DMS53 treated with DMSO at 0.1 percent for 48 hours (cell line): ENCODE data around the gene SFMBT1.

Experiments
- DNase-seq: peaks from one replicate; lab custom pipeline; 2025; ENCODE audit not compliant: unreplicated experiment; lab: John Stamatoyannopoulos, UW

Gene SFMBT1

DNA sequence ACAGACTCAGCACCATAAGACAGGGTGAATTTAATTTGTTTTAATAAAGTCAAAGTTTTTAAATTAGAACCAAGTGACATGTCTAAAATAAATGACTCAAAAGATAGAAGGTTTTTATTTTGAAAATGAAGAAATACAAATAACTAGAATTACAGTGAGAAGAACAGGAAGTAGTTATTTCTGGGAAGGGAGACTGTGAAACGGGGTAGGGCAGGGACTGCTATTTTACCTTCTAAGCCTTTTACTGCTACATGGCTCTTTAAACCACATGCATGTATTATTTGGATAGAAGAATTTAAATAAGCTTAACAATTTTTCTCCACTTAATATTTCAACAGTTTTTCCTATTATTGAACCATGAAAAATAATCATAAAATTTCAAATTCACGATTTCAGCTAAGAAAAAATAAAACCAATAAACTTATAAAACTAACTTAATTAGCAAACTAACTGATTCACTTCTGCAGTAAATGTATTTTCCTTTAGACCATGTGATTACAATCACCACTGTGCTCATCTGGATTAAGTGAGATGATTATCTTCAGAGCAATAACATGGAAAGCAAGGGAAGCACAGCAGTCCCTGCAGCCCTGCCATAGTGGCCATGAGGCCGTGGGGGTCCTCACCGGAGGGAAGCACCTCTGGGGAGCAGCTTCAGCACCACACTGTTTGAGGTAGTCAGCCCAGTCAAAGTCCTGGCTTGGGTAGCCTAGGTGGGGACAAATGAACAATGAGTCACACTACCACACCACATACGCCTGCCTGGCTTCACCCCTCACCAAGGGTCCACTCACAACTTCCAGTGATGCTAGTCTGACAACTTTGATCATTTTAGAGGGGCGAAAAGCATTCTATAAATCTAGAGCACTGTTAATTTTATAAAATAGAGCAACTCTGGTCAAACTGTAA lies 120.2 kb downstream of the SFMBT1 start:
- DNase-seq = no peak

DNA sequence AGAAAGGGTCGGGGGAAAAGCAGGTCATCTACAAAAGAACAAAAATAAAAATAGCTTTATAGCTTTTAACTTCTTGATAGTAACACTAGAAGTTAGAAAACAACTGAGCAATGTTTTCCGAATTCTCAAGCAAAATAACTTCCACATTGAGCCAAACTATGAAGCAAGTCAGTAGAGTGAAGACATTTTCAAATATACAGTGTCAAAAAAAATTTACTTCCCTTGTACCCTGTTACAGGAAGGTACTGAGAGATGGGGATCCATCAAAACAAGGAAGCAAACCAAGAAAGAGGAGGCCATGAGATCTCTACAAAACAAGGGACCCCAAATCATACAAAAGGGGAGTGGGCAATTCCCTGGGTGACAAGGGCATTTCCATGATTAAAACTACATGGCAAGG lies 121.9 kb downstream of the SFMBT1 start:
- DNase-seq = no peak

DNA sequence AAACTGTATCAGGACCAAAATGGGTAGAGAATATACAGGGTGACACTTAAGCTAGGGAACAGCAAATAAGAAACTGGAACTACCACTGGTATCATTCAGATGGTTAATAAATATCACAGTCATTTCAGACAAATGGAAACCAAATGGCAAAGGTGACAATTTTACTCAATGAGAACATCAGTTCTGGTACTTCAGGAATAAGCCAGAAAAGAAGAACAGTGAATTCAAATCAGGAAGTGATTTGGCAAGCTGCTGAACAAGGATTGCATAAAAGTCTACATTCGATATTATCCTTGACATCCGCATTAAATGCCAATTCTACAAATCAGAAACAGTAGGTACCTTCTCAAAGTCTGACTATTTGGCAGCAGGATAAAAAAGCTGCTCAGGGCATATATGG lies 125.0 kb downstream of the SFMBT1 start:
- DNase-seq = no peak

DNA sequence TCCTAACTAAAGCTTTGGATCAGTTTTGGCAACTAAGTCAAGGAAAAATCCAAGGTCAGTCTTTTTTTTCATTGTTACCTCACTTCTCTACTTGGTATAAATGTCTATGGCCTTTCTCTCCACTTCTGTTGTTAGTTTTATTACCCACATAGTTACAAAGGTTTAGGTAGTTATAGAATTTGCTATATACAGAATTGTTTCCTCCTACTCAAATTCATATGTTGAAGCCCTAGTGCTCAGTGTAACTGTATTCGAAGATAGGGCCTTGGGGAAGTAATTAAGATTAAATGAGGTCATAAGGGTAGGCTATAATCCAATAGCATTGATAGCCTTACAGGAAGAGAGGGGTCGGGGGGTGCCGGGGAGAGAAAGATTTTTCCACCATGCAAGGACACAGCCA lies 128.8 kb downstream of the SFMBT1 start:
- no peak for DNase-seq

DNA sequence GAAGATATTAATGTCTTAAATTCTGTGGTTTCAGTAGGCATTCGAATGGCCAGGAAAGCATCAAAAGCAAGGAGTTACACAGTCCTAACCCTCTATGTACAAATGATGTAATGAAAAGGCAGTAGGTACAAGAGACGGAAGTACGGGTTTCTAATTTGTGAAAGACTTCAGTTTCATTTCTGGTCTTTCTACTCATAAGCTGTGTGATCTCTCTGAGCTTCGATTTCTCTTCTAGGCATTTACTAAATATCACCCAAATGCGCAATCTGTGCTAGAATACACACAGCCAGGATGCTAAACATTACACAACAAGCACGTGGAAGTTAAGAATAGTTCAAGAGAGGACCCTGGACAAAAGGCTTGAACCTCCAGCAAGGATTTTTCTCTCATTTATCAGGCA lies 130.6 kb downstream of the SFMBT1 start:
- no peak for DNase-seq

DNA sequence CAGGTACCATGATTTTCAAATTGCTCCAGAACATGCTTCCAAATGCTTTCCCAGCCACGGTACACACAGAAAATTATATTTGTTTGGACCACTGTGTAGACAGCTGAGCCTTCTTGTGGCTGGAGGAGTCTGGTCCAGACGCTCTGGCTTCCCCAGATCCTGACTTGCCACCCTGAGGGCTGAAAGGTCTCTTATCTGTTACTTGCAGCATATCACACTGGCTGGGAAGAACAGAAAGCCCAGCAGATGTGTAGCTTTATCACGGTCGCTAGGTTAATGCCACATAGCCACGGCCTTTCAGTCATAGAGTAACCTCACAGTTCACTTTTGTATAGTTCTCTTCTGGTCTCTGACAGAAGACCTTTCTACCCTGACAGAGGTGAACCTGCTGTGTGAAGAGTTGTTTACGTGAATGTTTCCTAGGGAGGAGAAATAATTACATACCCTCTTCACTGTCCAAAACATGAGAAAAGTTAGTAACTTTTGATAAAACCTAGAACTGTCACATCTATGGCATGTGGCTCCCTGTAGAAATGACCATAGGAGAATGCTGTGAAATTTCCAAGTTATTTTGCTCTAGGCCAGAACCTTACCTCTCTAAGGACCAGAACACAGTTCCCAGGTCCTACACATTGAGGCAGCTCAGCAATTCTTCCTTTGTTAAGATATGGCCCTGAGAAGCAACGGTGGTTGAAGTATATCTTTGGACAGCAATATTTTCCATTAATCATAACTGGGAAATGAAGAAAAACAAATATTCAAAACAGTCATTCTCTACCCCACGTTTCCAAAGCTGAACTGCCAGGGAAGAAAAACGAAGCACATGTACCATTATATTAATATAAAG lies 132.8 kb downstream of the SFMBT1 start:
- no peak for DNase-seq

DNA sequence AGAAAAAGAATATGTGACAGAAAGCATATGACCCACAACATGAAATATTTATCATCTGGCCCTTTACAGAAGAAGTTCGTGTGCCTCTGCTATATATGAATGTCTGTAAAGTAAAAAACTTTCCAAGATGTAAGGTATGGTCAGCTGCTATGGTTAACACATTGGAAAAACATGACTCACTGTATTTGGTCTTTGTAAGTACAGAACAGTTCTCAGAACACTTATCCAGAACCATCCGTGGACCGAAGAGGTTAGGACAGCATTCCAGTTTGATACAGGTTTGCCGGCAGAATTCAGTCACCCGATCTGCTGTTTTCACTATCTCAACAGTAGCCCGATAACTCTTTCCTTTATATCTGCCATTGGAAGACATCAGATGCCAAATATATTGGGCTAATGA lies 135.1 kb downstream of the SFMBT1 start:
- no peak for DNase-seq

DNA sequence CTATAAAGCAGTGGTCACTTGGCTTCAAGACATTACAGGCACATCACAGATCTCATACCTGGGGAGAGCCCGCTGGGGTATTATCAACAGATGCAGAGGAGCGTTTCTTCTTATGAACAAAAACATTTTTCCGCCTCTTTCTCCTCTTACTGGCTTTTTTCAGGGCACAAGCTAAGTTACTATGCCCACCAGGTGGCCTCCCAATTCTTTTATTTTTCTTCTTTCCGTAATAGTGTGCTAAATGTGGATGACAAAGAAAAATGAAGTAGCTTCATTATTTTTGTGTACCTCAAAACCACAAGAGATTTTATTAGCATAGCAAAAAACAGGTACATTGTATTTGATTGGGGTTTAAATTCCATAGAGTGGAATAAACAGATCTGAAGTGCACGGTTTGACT lies 138.4 kb downstream of the SFMBT1 start:
- no peak for DNase-seq

DNA sequence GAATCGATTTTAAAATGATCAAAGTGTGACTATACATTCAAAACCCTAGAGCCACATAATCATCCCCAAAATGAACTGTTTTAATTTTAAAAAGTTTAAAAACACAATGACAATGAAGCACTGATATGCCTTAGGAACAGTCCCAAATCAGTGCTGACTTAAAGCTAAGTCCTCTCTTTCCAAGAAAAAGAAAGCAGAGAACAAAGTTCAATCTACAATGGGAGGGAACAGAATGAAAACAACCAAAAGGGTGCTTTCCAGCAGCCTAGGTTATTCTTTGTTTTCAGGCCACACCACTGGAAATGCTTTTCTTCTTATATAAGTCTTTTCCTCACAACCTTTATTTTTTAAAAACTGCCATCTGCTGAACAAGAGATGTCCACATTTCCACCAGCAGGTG lies 141.3 kb downstream of the SFMBT1 start:
- DNase-seq = no peak

DNA sequence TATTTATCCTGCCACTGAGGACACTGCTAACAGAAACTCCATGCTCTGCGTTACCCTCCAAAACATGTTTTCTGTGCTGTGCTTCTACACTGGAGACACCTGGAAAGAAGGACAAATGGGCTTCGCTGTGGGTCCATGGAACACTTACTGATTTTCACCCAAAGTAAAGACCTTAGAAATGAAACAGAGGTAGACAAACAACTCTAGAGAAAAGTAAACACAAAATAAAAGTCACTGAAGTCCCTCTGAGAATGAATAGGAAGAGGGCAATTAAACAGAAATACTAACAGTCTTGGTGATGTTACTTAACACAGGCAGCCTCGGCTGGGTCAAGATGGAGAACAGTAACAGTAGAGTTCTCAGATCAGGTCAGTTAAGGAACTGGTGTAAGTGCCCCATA lies 141.9 kb downstream of the SFMBT1 start:
- DNase-seq = no peak

DNA sequence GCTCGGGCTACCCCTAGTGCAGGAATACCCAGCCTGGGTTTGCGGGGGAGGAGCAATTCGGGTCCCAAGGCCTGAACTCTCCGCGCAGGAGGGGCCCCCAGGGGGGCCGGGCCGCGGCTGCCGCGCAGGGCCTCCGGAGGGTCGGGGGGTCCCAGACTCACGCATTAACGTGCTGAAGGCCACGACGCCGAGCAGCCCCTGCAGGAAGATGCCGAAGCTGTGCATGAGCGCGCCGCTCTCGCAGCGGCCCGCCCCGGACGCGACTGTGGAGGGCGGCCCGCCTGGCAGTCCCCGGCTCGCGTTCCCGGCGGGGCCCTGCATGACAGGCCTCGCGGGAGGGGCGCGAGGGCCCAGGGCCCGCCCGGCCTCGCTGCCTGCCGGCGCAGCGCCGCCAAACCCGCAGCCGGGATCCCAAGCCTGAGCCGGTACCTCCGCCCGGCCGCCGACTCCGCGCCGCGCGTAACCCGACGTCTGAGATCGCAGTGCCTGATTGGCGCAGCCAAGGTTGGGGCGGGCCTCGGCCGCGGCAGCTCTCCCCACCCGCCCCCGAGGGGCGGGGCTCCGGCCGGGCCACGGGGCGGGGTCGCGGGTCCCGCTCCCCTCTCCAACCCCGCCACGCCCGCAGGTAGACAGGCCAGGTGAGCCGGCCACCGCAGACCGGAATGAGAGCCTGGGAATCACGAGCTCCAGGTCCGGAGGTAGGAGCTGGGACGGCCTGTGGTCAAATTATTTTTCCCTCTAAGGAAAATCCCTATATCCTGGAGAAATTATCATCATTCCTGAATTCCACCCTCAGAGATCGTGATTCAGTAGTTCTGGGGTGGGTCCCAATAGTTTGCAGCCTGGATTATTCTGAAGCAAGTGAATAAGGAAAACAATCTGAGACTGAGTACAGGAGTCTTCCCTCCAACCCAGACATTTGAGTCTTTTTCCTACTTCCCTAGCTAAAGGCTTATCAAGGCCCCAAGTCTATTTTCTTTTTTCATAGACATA lies 148.4 kb downstream of the SFMBT1 start, which contains the start of gene STIMATE:
Gene STIMATE (minus strand): TSS at position 419 of the 993 bp plus-strand sequence. CDS start 98 bp downstream, at position 321.
- peak; percentile 33 for DNase-seq

DNA sequence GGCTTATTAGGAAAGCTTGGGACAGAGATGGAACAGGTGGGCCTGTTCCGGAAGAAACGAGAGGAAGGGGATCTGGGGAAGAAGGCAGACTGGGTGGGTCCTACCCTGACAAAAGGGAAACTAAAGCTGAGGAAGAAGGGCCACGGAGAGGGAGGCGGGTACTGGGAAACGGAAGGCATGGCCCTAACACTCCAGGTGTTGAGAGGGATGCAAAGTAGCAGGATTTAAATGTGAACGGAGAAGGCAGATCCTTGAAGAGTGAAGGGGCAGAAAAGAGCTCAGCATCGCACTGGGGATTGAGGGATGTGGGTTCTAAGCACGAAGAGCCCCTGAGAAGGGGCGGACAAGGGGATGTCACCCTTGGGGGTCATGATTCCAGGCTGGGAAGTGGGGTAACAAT lies 149.3 kb downstream of the SFMBT1 start:
- DNase-seq = no peak

DNA sequence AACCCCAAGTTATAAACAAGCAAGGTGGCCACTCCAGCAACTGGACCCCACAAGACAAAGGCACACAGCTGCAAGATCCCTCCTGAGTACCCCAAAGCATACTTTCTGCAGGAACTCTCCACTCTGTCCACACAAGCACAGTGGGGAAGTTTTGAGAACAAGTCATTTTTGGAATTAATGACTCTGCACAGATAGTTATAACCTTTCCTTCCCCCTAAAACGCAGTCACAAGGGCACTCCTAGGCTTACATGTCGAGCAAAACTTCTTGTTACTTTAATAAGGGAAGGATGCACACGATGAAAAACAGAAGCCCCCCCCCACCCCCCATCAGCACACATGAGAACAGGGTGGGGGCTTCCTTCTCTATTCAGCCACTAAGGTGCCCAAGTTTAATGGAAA lies 149.7 kb downstream of the SFMBT1 start:
- no peak for DNase-seq

DNA sequence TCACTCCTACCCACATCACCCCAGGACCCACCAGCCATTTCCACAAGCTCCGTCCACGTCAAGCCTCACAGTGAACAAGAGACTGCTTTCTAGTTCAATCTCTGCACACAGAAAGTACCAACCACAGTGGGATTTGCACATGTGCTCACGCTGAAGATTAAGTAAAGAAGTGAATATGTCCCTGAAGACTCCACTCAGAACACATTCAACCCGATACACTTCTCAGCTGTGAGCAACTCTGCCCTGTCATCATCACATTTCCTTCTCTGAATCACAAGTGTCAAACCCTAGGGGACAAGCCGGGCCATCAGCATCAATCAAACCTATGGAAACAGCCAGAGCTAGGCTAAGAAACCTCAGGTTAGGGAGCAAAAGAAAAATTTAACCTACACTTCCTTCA lies 150.5 kb downstream of the SFMBT1 start:
- DNase-seq = no peak

DNA sequence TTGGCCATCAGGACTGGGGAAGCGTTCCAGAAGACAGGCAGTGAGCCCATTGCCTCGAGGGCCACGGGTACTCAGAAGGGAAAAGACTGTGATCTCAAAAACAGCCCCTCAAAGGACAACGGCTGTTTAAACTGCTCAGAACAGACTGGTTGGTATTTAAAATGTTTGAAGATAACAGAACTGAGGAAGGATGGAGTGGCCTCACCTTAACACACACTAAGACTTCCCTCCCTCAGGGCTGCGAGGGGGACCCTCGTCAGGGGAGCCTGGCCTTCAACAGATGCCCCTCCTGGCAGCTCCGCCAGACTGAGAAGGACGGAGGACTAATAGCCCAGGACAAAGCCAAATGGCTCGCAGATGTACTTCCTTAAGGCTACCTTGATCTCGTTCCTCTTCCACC lies 151.1 kb downstream of the SFMBT1 start:
- no peak for DNase-seq

DNA sequence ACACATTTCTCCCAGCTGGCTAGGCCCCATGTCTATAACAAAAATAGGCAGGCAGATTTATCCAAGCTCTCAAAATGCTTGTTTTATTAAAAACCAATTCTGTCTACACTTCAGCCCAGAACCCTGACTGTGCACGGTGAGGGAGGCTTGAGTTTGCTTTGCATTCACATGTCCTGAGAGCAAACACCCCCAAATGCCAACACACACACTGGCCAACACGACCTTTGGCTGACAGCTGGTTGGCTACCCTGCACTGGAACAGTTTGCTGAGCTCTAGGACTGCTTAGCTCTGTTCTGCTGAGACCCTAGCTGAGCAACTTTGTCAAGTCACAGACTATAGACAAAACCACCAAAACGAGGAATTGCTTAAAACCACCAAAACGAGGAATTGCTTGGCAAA lies 152.2 kb downstream of the SFMBT1 start:
- no peak for DNase-seq

DNA sequence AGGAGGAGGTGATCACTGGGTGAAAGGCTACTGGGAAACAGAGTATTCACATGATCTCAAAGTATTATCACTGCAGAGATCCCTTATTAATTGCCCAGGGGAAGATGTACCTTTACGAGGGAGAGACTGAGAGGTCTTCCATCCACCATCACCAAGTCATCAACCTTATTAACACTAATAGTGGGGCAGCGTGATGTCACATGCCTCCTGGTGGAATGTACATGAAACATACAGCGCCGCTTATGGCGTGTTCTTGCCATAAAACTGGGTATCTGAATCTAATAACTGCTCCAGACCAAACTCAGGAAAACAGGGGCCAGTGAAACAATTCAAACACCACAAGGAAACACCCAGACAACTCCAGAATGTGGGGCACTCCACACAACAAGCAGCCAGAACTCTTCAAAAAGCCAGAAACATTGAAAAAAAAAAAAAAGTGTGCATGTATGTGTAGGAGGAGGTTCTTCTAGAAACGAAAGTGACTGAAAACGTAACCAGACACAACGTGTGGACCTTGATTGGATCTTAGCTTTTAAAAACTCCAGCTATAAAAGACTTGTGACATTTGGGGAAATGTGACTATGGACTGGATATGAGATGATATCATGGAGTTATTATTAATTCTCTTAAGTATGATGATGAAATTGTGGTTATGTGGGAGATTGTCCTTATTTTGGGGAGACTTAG lies 153.1 kb downstream of the SFMBT1 start:
- no peak for DNase-seq

DNA sequence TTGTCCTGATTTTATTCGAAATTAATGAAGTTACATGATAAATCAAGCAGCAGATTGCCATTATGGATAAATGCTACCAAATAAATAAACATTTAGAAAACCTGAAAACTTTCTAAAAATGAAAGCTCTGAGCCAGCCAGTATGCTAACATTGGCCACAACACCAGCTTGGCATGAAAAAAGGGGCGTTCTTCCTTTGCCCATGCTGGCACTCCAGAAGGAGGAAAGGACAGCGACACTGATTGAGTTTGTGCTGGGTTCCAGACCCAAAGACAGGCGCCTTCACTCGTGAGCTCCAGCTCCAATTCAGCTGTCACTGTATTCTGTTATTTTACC lies 153.6 kb downstream of the SFMBT1 start:
- no peak for DNase-seq

DNA sequence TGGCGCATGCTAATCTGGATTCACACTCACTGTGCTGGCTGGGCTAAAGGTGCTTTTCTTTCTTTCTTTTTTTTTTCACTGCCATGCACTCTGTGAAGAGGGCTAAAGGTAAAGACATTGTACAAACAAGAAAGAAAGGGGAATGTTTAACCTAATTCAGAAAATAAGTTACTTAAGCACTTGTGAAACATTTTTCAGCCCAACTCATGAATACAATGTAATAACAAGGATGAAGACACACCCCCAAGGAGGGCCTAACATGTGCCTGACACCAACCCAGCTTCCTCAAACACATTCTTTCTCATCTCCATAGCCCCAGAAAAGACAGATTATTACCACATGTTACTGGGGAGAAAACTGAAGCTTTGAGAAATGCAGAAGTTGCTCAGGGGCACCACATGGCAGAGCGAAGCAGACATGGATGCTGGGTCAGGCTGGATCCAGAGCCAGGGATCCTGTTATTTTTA lies 154.2 kb downstream of the SFMBT1 start:
- DNase-seq = no peak

DNA sequence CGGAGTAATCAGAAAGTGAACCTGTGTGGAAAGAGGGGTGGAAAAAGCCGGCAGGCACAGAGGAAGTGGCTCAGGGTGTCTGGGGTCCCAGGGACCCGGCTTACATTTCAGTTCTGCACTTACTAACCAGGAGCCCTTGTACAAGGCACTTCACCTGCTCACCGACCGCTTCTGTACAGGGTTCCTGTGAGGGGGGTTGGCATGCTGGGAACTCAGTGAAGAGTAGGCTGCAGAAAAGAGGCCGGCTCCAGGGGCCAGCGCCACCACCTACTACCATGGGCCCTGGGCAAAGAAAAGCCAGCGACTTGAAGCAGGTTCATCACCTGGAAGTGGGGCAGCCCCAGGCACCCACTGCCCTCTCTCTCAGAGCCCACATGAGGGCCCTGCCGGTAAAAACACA lies 154.7 kb downstream of the SFMBT1 start:
- DNase-seq = no peak
